HepG2 (cell line): ENCODE results near the gene NADK2.

Experiments used
- EP300 ChIP-seq, 3 experiments: sonication (generic) in 1 of 3; formaldehyde crosslinking in 1 of 3; IDR thresholded peaks; 2 replicates each; pipeline versions ENCODE4 v1.5.1 to v1.6.1; 2011 to 2020; ENCODE audit warnings: low read depth in 2 of 3, low read length in 2 of 3, borderline replicate concordance in 1 of 3, improper control_type of control experiment in 1 of 3, mild to moderate bottlenecking in 1 of 3, missing genetic modification reagents in 1 of 3, moderate library complexity in 1 of 3
- ETV6 ChIP-seq: sonication (generic); formaldehyde crosslinking; conservative IDR thresholded peaks from 2 replicates; pipeline ENCODE4 v1.4.0; 2020; ENCODE audit warnings: missing genetic modification reagents
- FOSL2 ChIP-seq: sonication (generic); formaldehyde crosslinking; IDR thresholded peaks from 2 replicates; pipeline ENCODE4 v1.4.0; 2020; ENCODE audit warnings: missing genetic modification reagents
- FOXJ3 ChIP-seq: sonication (generic); formaldehyde crosslinking; IDR thresholded peaks from 2 replicates; pipeline ENCODE4 v1.4.0; 2020; ENCODE audit warnings: missing genetic modification reagents, mild to moderate bottlenecking, borderline replicate concordance
- MAX ChIP-seq: IDR thresholded peaks from 2 replicates; pipeline ENCODE4 v1.6.1; 2012; ENCODE audit warnings: inconsistent platforms
- MTF1 ChIP-seq: sonication (generic); formaldehyde crosslinking; IDR thresholded peaks from 2 replicates; pipeline ENCODE4 v1.5.0; 2020; ENCODE audit warnings: missing genetic modification reagents
- POLR2A ChIP-seq, 2 experiments: IDR thresholded peaks; 2 replicates each; pipeline ENCODE4 v1.6.1; 2011; ENCODE audit warnings: low read depth in 2 of 2, low read length in 2 of 2, mild to moderate bottlenecking in 1 of 2, moderate library complexity in 1 of 2; ENCODE audit not compliant: insufficient read depth in 1 of 2
- ZBED4 ChIP-seq: sonication (generic); formaldehyde crosslinking; IDR thresholded peaks from 2 replicates; pipeline ENCODE4 v1.4.0; 2020; ENCODE audit warnings: missing genetic modification reagents, borderline replicate concordance
- ZFY ChIP-seq: sonication (generic); formaldehyde crosslinking; IDR thresholded peaks from 2 replicates; pipeline ENCODE4 v1.4.0; 2020; ENCODE audit warnings: missing genetic modification reagents
- ZNF12 ChIP-seq: sonication (generic); formaldehyde crosslinking; IDR thresholded peaks from 2 replicates; pipeline ENCODE4 v1.5.0; 2020; ENCODE audit warnings: missing genetic modification reagents
- ZNF382 ChIP-seq: sonication (generic); formaldehyde crosslinking; IDR thresholded peaks from 2 replicates; pipeline ENCODE4 v1.5.0; 2020; ENCODE audit warnings: missing genetic modification reagents, mild to moderate bottlenecking, borderline replicate concordance
- ZNF609 ChIP-seq: sonication (generic); formaldehyde crosslinking; IDR thresholded peaks from 2 replicates; pipeline ENCODE4 v1.4.0; 2020; ENCODE audit warnings: mild to moderate bottlenecking, missing genetic modification reagents, borderline replicate concordance
- ZNF770 ChIP-seq: sonication (generic); formaldehyde crosslinking; IDR thresholded peaks from 2 replicates; pipeline ENCODE4 v1.5.0; 2020; ENCODE audit warnings: mild to moderate bottlenecking, missing genetic modification reagents

DNA sequence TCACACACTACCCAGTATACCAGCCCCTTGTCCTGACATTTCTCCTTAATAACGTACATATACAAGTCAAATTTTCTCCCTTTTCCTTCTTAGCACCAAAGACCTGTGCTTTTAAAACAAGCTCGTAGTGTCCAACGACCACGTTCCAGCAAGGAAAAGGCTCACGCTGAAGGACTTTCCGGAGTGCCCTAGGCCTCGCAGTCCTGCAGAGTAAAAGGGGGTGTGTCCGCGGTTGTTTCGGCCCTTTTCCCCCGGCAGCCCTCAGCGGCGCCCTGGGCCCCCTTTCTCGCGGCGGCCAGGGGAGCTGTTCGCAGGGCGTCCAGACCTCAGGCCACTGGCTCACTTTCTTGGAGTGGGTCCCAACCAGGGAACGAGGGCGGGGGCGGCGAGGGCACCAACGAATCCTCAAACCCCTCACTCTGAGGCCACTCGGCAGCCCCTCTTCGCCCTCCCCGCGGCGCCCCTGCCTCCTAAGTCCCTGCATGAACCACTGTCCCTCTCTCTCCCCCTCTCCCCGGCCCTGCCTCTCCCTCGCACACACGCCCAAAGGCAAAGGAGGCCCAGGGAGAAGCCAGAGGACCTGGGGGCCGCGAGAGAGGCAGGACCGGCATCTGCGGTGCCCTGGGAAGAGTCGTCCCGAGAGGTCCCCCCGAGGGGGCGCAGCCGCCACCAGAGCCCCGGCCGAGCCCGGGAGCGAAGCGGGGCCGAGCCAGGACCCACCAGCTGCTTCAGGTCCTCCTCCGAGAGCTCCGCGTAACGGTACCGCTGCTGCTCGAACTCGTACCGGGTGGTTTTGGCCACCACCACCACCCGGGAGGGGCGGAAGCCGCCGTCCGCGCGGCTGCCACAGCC is 720 bp downstream of the NADK2 start:
- TF ChIP-seq MAX: peak; percentile 57; the same call in 1 of the 2 replicates
- TF ChIP-seq ZNF609 (CRISPR knock-in tag): no peak
- no peak for TF ChIP-seq ZNF12
- no peak for TF ChIP-seq FOXJ3
- TF ChIP-seq ZBED4: no peak
- TF ChIP-seq ZNF770 (CRISPR knock-in tag): no peak
- TF ChIP-seq ZNF382: no peak
- TF ChIP-seq EP300 (IDR thresholded peaks at IDR 0.05; ENCODE audit: low read depth in 2 of 2, low read length in 2 of 2): no peak
- no peak; the same call in 1 of the 2 replicates for TF ChIP-seq EP300 (CRISPR knock-in tag; IDR thresholded peaks at IDR 0.05; ENCODE audit: borderline replicate concordance)
- no peak for TF ChIP-seq FOSL2 (CRISPR knock-in tag)
- no peak for TF ChIP-seq MTF1
- TF ChIP-seq ZFY (CRISPR knock-in tag): peak; percentile 87
- peak; percentile 45 to 50; a peak in 2 of 4 replicates for TF ChIP-seq POLR2A (IDR thresholded peaks at IDR 0.05; ENCODE audit: insufficient read depth in 1 of 2, low read depth in 2 of 2, low read length in 2 of 2)
- no peak for TF ChIP-seq ETV6
